Thymus (tissue), 14 donors: ENCODE measurements around the gene AGRP. TPM values are rescaled to one million over a fixed set of nuclear protein-coding genes. Genes with fewer than 3 reads are reported as not detected.

Experiments used
- DNase-seq, 9 donors: peaks; one replicate each; pipeline ENCODE4 v3.0.0-alpha.2; 2013; ENCODE audit warnings: low spot score in 9 of 9, low read depth in 6 of 9, missing footprints in 1 of 9
- H3K27ac ChIP-seq, 2 donors: one replicate each; pipeline ENCODE4 v1.5.1; 2013; ENCODE audit warnings: control low read depth in 1 of 2, low read depth in 1 of 2, low read length in 1 of 2, mild to moderate bottlenecking in 1 of 2, moderate library complexity in 1 of 2
- H3K27me3 ChIP-seq, 2 donors: one replicate each; pipeline ENCODE4 v1.5.1; 2013; ENCODE audit warnings: low read length in 1 of 2; ENCODE audit not compliant: control insufficient read depth in 2 of 2, insufficient read depth in 1 of 2
- H3K36me3 ChIP-seq, 2 donors: one replicate each; pipeline ENCODE4 v1.5.1; 2013; ENCODE audit warnings: low read length in 1 of 2, mild to moderate bottlenecking in 1 of 2, moderate library complexity in 1 of 2; ENCODE audit not compliant: control insufficient read depth in 2 of 2, insufficient read depth in 2 of 2
- H3K4me1 ChIP-seq, 2 donors: one replicate each; pipeline ENCODE4 v1.5.1; 2013; ENCODE audit warnings: low read length in 2 of 2; ENCODE audit not compliant: control insufficient read depth in 2 of 2, insufficient read depth in 2 of 2
- H3K4me3 ChIP-seq, 2 donors: one replicate each; pipeline ENCODE4 v1.5.1; 2013; ENCODE audit warnings: low read length in 2 of 2, control low read depth in 1 of 2, mild to moderate bottlenecking in 1 of 2
- H3K9me3 ChIP-seq, 2 donors: one replicate each; pipeline ENCODE4 v1.5.1; 2013; ENCODE audit warnings: low read length in 1 of 2, mild to moderate bottlenecking in 1 of 2; ENCODE audit not compliant: control insufficient read depth in 2 of 2, insufficient read depth in 1 of 2
- WGBS: extraction: QIAGEN DNeasy Blood & Tissue Kit; methylation state at CpG from one replicate; pipeline ENCODE4 v1.1.7; 2013; 5-methylcytosine and 5-hydroxymethylcytosine counted together
- long read RNA-seq, 10 donors: transcript quantifications; one replicate each; lab custom pipeline, GENCODE V29; 2026
- polyA plus RNA-seq: library from polyadenylated mRNA; stranded (reverse); fragments of 200-250 nt; gene quantifications from one replicate; pipeline ENCODE4 v1.2.3, GENCODE V29; 2013
- total RNA-seq: library from RNA; stranded (reverse); fragments of 120-200 nt; gene quantifications from one replicate; pipeline ENCODE4 v1.2.4, GENCODE V29; 2013
- donor health status: healthy.

Gene AGRP, protein sequence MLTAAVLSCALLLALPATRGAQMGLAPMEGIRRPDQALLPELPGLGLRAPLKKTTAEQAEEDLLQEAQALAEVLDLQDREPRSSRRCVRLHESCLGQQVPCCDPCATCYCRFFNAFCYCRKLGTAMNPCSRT
- total RNA-seq (0.09 TPM), polyA plus RNA-seq (0.87 TPM)
- long read RNA-seq, donor 1: 0 reads
- long read RNA-seq, donor 2: 0 reads
- long read RNA-seq, donor 3, partial matches to known transcripts: 6 of 6 reads
- long read RNA-seq, donor 3, other reads (novel, unspliced or antisense): 0 of 6 reads
- long read RNA-seq, donor 4: 0 reads
- long read RNA-seq, donor 5: 0 reads
- long read RNA-seq, donor 6: 0 reads
- long read RNA-seq, donor 7: 0 reads
- long read RNA-seq, donor 8: 0 reads
- long read RNA-seq, donor 9: 0 reads
- long read RNA-seq, donor 10: 0 reads

DNA sequence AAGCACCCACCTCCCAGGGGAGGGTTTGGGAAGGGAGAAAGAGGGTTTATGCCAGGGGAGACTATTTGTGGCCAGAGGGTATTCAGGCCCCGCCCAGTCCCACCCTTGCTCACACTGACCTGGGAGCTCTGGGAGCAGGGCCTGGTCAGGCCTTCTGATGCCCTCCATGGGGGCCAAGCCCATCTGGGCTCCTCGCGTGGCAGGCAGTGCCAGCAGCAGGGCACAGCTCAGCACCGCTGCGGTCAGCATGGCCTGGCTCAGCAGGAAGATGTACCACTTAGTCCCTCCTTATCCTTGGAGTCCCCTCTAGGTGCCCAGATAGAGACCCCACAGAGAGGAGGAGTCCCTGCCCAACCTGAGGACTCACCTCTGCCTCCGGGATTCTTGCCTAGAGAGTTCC is at the start of gene AGRP:
AGRP (minus strand) TSS at position 398 of the 400 bp plus-strand sequence; CDS start at position 249, 149 bp downstream.
- Histone ChIP-seq H3K4me1 (peaks cover 14 to 30% of the 10 kb centered on the region in 2 donors), H3K27me3 (no peaks in the 10 kb centered on the region), H3K4me3 (peak within 1 kb of the TSS; percentile 87 to 96), H3K36me3 (peaks cover 14 to 22% of the 10 kb centered on the region in 2 donors), H3K9me3 (no peaks in the 10 kb centered on the region), H3K27ac (no peak within 1 kb of the TSS)
- WGBS: 98% methylated on average over 6 of the region's 6 CpGs
- DNase-seq: no peak

DNA sequence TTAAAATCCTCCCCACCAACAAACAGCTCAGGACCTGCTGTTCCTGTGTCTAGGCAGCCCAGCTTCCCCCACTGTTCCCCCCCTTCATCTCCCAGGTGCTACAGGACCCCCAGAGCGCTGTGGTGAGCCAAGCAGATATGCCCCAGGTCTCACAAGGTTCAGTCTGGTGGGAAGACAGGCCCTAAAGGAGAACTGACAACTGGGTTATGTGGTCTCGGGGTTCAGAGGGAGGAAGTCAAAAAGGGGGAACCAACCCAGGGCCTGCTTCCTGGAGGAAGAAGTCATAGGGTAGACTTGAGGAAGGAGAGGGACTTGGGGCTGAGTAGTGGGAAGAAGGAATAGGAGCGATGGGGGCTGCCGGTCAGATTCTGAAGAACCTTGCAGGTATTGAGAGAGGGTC is 47.9 kb upstream of the AGRP start:
- peak in 1 of 9 donors; percentile 26 for DNase-seq
- H3K4me3 ChIP-seq: no peak overlapping the region
- peaks cover 28 to 92% of the 10 kb centered on the region in 2 donors for H3K27me3 ChIP-seq
- peaks cover 0 to 14% of the 10 kb centered on the region in 2 donors for H3K9me3 ChIP-seq
- no peaks in the 10 kb centered on the region for H3K36me3 ChIP-seq
- 12% methylated on average over 4 of the region's 4 CpGs for WGBS
- peaks cover 30 to 52% of the 10 kb centered on the region in 2 donors for H3K4me1 ChIP-seq
- peak overlapping the region in 1 of 2 donors; percentile 31 for H3K27ac ChIP-seq

DNA sequence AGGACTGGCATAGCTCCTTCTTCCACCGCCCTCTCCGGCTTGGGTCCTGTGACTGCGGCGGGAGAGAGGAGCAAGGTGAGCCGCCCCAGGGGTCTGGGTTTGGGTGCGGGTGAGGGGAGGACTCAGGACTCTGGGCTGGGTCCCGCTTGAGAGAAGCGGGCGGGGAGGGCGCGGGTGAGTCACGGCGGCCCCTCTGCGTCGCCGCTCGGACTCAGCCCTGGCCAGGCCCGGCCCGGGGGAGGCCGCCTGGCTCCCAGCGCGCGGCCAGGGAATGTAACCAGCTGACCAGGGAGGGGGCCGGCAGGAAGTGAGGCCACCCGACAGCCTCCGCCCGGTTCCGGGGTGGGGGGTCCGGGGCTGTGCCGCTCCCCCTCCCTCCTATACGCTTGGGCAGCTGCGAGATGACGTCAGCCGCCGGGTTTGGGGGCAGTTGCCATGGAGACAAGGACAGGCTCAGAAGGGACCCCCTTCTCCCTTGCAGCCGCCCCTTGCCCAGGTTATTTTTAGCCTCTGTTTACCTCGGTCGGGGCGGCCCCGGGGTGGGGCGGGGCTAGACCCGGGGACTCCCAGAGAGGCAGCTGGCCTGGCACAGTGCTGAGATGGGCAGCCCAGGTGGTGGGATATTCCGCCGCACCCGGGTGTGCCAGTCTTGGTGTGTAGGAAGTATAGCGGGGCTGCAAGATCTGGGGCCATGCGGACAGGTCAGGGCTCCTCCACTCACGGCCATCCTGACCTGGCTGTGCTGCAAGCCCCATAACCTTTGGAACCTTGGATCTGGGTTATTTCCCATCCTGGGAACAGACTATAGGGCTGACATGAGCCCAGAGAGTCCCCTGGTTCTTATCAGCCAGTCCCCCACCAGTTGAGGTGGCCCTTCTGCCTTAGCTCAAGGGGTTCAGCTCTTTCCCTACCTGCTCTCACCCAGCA is 46.9 kb upstream of the AGRP start:
- Histone ChIP-seq H3K36me3 (no peaks in the 10 kb centered on the region), H3K4me1 (peaks cover 30 to 52% of the 10 kb centered on the region in 2 donors), H3K9me3 (peaks cover 0 to 17% of the 10 kb centered on the region in 2 donors), H3K27me3 (peaks cover 26 to 92% of the 10 kb centered on the region in 2 donors), H3K4me3 (peak overlapping the region; percentile 38 to 45), H3K27ac (peak overlapping the region; percentile 26 to 65)
- WGBS: 7% methylated on average over 48 of the region's 48 CpGs
- DNase-seq: peak in 1 of 9 donors; percentile 39

DNA sequence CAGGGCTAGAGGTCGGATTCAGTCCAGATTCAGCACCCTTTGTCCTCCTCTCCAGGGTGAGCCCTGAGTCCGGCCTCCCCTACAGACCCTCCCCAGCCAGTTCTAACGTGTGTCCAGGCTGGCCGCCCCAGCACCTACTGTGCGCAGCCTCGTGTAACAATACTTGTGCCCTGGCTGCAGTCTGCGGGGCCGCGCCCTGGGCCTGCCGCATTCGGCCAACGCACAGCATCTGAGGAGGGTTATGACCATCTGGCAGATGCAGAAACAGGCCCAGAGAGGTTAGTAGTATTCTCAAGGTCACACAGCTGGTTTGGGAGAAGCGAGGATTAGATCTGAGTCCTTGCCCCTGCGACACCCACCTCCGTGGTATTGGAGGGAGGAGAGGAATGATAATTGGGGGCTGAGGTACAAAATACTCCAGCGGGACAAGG is 46.2 kb upstream of the AGRP start:
- H3K4me1 ChIP-seq: peaks cover 30 to 46% of the 10 kb centered on the region in 2 donors

DNA sequence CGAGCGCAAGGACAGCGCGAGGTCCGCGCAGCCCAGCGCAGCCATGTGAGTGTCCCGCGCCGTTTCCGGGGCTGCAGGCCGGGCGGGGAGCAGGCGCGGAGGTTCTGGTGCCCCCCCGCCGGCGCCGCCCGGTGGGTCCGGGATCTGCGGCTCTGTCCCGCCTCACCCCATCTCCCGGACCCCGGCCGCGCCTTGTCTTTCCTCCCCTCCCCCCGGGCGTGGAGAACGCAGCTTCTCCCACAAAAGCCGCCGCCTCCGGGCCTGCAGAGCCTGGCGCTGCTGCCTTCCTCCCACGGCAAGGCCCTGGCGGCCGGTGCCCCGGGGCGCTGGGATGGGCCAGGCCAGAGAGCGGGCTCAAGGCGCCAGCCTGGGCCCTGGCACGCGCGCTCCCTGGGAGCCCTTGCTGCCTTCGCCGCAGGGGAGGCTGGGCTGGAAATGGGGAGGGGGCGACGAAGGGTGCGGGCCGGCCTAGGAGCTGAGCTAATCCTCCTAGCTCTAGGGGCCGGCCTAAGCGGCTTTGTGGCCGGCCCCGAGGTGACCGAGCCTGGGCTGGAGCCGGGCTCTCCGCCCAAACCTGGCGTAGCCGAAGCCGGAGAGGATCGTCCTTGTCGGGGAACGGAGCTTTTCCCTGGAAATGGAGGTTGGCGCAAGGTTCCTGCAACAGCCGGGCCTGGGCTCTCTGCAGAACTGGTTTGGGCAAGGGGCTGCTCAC is 45.7 kb upstream of the AGRP start:
- H3K27ac ChIP-seq: peak overlapping the region in 1 of 2 donors; percentile 60
- 1% methylated on average over 65 of the region's 65 CpGs for WGBS
- peaks cover 0 to 17% of the 10 kb centered on the region in 2 donors for H3K9me3 ChIP-seq
- peak in 1 of 9 donors; percentile 21 for DNase-seq
- H3K4me1 ChIP-seq: peaks cover 30 to 43% of the 10 kb centered on the region in 2 donors
- H3K27me3 ChIP-seq: peaks cover 26 to 95% of the 10 kb centered on the region in 2 donors
- H3K4me3 ChIP-seq: peak overlapping the region; percentile 38 to 62
- no peaks in the 10 kb centered on the region for H3K36me3 ChIP-seq

More for the DNA sequence above, 46.2 kb upstream of the AGRP start:
- H3K36me3 ChIP-seq: no peaks in the 10 kb centered on the region
- WGBS: 30% methylated on average over 16 of the region's 16 CpGs
- peaks cover 26 to 93% of the 10 kb centered on the region in 2 donors for H3K27me3 ChIP-seq
- no peak for DNase-seq
- peak overlapping the region; percentile 38 to 62 for H3K4me3 ChIP-seq
- H3K9me3 ChIP-seq: peaks cover 0 to 17% of the 10 kb centered on the region in 2 donors
- peak overlapping the region; percentile 26 to 65 for H3K27ac ChIP-seq

DNA sequence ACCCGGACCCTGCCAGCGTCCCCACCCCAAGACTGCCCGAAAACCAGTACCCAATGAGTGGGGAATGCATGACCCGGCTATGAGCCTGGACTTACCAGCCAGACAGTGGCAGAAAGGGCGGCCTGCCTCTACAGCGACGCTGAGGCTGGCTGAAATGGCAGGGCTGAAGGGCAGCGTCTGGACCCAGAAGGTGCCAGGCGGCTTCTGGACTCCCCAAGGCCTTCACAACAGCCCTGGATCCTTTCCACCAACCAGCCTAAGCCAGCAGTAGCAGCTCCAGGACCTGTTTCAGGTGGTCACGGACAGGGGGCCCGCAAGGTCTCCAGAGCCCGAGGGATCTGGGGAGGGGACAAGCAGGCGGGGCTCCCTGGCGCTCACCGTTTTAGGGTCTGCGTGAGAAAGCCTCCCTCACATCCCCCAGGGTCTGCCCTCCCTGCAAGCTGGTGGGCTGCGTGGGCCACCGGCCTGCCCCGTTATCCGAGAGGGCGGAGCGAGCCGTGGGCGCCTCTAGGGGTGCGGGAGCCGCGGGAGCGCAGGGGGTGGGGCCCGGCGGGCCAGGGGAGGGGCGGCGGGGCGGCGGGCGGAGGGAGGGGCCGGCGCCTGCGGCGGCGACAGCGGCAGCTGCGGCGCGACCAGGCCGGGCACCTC is 45.0 kb upstream of the AGRP start, which contains the start of gene RIPOR1:
RIPOR1 (plus strand) TSS at position 608 of the 648 bp plus-strand sequence. CDS start 9,618 bp downstream, outside the sequence.
- Histone ChIP-seq H3K27ac (peak within 1 kb of the TSS; percentile 26 to 65), H3K4me3 (peak within 1 kb of the TSS; percentile 38 to 62), H3K4me1 (peaks cover 30 to 43% of the 10 kb centered on the region in 2 donors), H3K27me3 (peaks cover 26 to 92% of the 10 kb centered on the region in 2 donors), H3K9me3 (peaks cover 0 to 17% of the 10 kb centered on the region in 2 donors), H3K36me3 (no peaks in the 10 kb centered on the region)
- WGBS: 25% methylated on average over 44 of the region's 45 CpGs
- DNase-seq: no peak

DNA sequence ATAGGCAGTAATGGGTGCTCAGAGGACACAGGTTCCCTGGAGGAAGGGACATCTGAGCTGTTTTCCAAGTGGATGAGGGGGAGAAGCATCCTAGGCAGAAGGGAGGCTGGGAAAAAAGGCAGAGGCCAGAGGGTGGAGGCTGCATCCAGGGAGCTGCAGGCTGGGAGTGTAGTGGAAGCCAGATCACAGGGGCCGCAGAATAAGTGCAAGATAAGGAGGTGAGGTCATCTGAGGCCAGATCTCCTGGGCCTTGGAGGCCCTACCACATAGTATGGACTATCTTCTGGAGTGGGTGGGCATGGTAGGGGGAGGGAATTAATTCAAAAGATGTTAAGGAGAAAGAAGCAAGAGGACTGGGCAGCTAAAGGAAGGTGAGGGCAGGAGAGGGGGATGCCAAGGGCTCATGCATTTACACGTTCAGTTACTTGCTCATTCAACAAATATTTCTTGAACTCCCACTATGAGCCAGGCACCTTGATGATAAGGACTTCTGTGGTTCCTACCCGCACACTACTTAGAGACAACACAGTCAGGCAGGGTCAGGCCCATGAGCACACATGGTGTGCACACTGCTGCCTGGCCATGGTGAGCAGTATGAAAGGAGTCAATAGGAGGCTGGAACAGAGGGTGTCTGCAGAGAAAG is 42.9 kb upstream of the AGRP start:
- Histone ChIP-seq H3K27me3 (peaks cover 26 to 72% of the 10 kb centered on the region in 2 donors), H3K27ac (no peak overlapping the region), H3K4me3 (no peak overlapping the region), H3K36me3 (no peaks in the 10 kb centered on the region), H3K4me1 (peaks cover 25 to 45% of the 10 kb centered on the region in 2 donors), H3K9me3 (peaks cover 0 to 17% of the 10 kb centered on the region in 2 donors)
- 95% methylated on average over 3 of the region's 3 CpGs for WGBS
- DNase-seq: no peak
